Karpas-422 (cell line): ENCODE measurements around the gene TMEM272. TPM values are rescaled to one million over a fixed set of nuclear protein-coding genes. Genes with fewer than 3 reads are reported as not detected.

Experiments used
- DNase-seq: peaks from one replicate; pipeline ENCODE4 v3.0.0-alpha.2; 2015
- H2AFZ ChIP-seq: fragments of 200-600 bp; sonication (generic); 2 replicates; pipeline ENCODE4 v1.6.1; 2014; ENCODE audit warnings: antibody characterized with exemption, low read length, mixed read lengths
- H3K27ac ChIP-seq: fragments of 200-600 bp; sonication (generic); 2 replicates; pipeline ENCODE4 v1.5.1; 2014; ENCODE audit warnings: mild to moderate bottlenecking, low read length, moderate library complexity
- H3K27me3 ChIP-seq: fragments of 200-600 bp; sonication (generic); 2 replicates; pipeline ENCODE4 v1.6.1; 2014; ENCODE audit warnings: low read length, mixed read lengths
- H3K36me3 ChIP-seq: fragments of 200-600 bp; sonication (generic); 2 replicates; pipeline ENCODE4 v1.6.1; 2014; ENCODE audit warnings: low read length, mixed read lengths; ENCODE audit not compliant: insufficient read depth
- H3K4me1 ChIP-seq: fragments of 200-600 bp; sonication (generic); 2 replicates; pipeline ENCODE4 v1.6.1; 2014; ENCODE audit warnings: mild to moderate bottlenecking, low read length, mixed read lengths
- H3K4me2 ChIP-seq: fragments of 200-600 bp; sonication (generic); 2 replicates; pipeline ENCODE4 v1.6.1; 2014; ENCODE audit warnings: low read length, low read depth, mild to moderate bottlenecking; ENCODE audit not compliant: poor library complexity, severe bottlenecking
- H3K4me3 ChIP-seq: fragments of 200-600 bp; sonication (generic); 2 replicates; pipeline ENCODE4 v1.5.1; 2014; ENCODE audit warnings: mild to moderate bottlenecking, antibody characterized with exemption, low read length, mixed read lengths
- H3K79me2 ChIP-seq: fragments of 200-600 bp; sonication (generic); 2 replicates; pipeline ENCODE4 v1.6.1; 2014; ENCODE audit warnings: mild to moderate bottlenecking, low read length, mixed read lengths
- H3K9ac ChIP-seq: fragments of 200-600 bp; sonication (generic); 2 replicates; pipeline ENCODE4 v1.6.0; 2014; ENCODE audit warnings: low read length
- H3K9me2 ChIP-seq: fragments of 200-600 bp; sonication (generic), shearing (Covaris generic); replicated peaks from 2 replicates; pipeline ENCODE4 v1.6.0; 2014; ENCODE audit warnings: mild to moderate bottlenecking, low read length, moderate library complexity; ENCODE audit not compliant: insufficient read depth
- H3K9me3 ChIP-seq: fragments of 300-700, 200-600 bp; sonication (generic); 2 replicates; pipeline ENCODE4 v1.6.1; 2014; ENCODE audit warnings: low read length, mixed read lengths
- H4K20me1 ChIP-seq: fragments of 200-600 bp; sonication (generic); 2 replicates; pipeline ENCODE4 v1.6.1; 2014; ENCODE audit warnings: mild to moderate bottlenecking, antibody characterized with exemption, low read length, low read depth; ENCODE audit not compliant: insufficient read depth
- total RNA-seq: library from RNA; depleted of rRNA; stranded (reverse); fragments of >200 nt; shearing (Covaris generic); gene quantifications from 2 replicates; pipeline ENCODE4 v1.2.3, GENCODE V29; 2014; ENCODE audit warnings: low replicate concordance; rRNA removed

The TMEM272 gene
- 0.15 TPM in 1 of 2 replicates, not detected in the other for total RNA-seq

DNA sequence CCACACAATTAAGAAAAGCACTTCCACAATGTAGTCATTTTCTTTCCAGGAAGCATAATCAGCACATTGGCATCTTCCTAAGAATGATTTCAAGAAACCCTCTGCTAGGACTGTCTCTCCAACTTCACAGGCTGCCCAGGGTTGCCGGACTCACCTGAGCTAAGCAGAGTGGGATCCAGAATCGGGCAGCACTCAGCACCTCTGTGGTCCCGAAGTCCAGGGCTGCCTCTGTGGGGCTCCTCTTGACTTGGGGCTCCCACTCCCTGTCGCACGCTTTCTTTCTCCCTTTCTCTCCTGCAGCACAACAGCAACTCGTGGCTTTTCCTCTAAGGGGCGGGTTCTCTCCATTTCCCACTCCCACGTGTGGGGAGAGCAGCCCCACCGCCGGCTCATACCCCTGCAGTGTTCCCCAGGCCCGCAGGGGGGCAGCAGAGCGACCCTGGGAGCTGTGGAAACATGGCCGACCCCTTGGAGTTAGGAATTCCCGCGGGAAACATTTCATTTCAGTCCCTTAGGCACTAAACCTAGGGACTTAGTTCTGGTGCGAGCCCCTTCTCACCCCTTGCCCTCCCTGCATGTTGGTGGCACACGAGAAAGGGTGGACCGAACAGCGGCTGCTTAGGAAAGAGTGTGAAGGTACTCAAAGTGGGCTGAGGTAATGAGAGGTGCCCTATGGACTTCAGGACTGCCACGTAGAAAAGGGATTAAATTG, at the start of gene TMEM272:
Gene TMEM272, minus strand, starts transcription at position 316 of the 712 bp plus-strand sequence. CDS start 6,647 bp downstream, outside the sequence.
- Histone ChIP-seq H3K4me3 (peak within 1 kb of the TSS; percentile 27; the same call in 1 of the 2 replicates), H2AFZ (peak within 1 kb of the TSS; percentile 39), H3K27me3 (no peaks in the 10 kb centered on the region), H3K27ac (no peak within 1 kb of the TSS), H3K9me3 (no peaks in the 10 kb centered on the region), H3K9me2 (no peaks in the 10 kb centered on the region), H3K4me2 (peak within 1 kb of the TSS; percentile 54), H3K4me1 (peaks cover 37% of the 10 kb centered on the region), H3K36me3 (no peaks in the 10 kb centered on the region), H3K9ac (peak within 1 kb of the TSS; percentile 27; the same call in 1 of the 2 replicates), H4K20me1 (no peaks in the 10 kb centered on the region), H3K79me2 (no peaks in the 10 kb centered on the region)
- DNase-seq: peak; percentile 71

GRCh38 chr13:51894239-51894638, 49.3 kb upstream of the TMEM272 start:
- Histone ChIP-seq H3K27me3 (no peaks in the 10 kb centered on the region), H3K27ac (no peak overlapping the region), H3K79me2 (no peaks in the 10 kb centered on the region), H3K9me3 (no peaks in the 10 kb centered on the region), H3K4me3 (no peak overlapping the region), H2AFZ (no peak overlapping the region), H3K9ac (no peak overlapping the region), H3K4me1 (peaks cover 12% of the 10 kb centered on the region; the same call in 1 of the 2 replicates), H3K9me2 (no peaks in the 10 kb centered on the region), H4K20me1 (no peaks in the 10 kb centered on the region), H3K4me2 (peak overlapping the region; percentile 33), H3K36me3 (no peaks in the 10 kb centered on the region)
- peak; percentile 91 for DNase-seq

- H3K4me2 ChIP-seq: no peak overlapping the region
- H4K20me1 ChIP-seq: no peaks in the 10 kb centered on the region
- DNase-seq: no peak
- H2AFZ ChIP-seq: no peak overlapping the region
- no peaks in the 10 kb centered on the region for H3K79me2 ChIP-seq
- H3K4me1 ChIP-seq: peaks cover 12% of the 10 kb centered on the region; the same call in 1 of the 2 replicates
- H3K4me3 ChIP-seq: no peak overlapping the region
- no peaks in the 10 kb centered on the region for H3K36me3 ChIP-seq
- no peak overlapping the region for H3K27ac ChIP-seq
- H3K9ac ChIP-seq: no peak overlapping the region
- H3K9me2 ChIP-seq: no peaks in the 10 kb centered on the region
- no peaks in the 10 kb centered on the region for H3K27me3 ChIP-seq
- no peaks in the 10 kb centered on the region for H3K9me3 ChIP-seq
Observed at GRCh38 chr13:51892657-51893056, 47.7 kb upstream of the TMEM272 start.

DNA sequence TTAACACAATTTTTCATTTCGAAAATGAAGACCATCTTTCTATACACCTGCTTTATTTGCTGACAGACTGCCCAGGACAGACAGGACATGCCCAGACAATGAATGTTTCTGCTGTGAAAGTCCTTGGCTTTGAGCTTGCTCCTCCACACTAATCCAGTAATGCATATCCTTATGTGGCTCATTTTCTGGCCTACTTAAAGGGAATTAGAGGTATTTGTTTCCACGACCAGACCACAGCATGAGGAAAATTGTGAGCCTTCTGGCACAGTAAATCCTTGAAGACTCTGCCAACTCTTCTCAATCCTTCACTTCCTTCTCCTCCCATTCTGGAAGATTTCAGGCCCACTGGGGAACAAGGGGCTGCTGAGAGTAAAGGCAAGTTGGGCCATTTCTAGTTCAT, 42.5 kb upstream of the TMEM272 start:
- H3K4me1 ChIP-seq: no peaks in the 10 kb centered on the region
- no peak for DNase-seq
- H3K27ac ChIP-seq: no peak overlapping the region
- H3K9me3 ChIP-seq: no peaks in the 10 kb centered on the region
- H3K36me3 ChIP-seq: no peaks in the 10 kb centered on the region
- no peak overlapping the region for H3K4me3 ChIP-seq
- H3K9me2 ChIP-seq: no peaks in the 10 kb centered on the region
- H2AFZ ChIP-seq: no peak overlapping the region
- no peak overlapping the region for H3K4me2 ChIP-seq
- no peaks in the 10 kb centered on the region for H4K20me1 ChIP-seq
- H3K79me2 ChIP-seq: no peaks in the 10 kb centered on the region
- no peaks in the 10 kb centered on the region for H3K27me3 ChIP-seq
- no peak overlapping the region for H3K9ac ChIP-seq

DNA sequence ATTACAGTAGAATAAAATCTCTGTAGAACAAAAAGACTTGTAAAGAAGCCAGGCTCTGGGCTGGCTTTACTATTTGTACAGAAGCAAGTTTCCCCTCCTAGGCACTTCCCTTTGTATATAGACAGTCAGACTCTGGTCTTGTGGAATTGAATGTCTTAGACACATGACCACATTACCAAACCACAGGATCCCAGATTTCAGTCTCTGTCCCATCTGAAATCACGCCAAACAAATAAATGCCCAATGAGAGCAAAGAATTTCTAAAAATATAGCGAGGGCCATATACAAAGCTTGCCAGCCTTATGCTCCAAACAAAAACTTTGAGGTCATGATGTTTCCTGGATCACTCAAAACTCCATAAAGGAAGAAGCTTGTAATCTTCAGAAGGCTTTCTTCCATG, 40.7 kb upstream of the TMEM272 start:
- Histone ChIP-seq H3K9me2 (no peaks in the 10 kb centered on the region), H3K4me1 (no peaks in the 10 kb centered on the region)

GRCh38 chr13:51883226-51883600, 38.2 kb upstream of the TMEM272 start:
- Histone ChIP-seq H2AFZ (no peak overlapping the region), H3K27ac (no peak overlapping the region), H3K4me3 (no peak overlapping the region), H3K9me2 (no peaks in the 10 kb centered on the region), H3K4me2 (no peak overlapping the region), H3K9me3 (no peaks in the 10 kb centered on the region; the same call in 1 of the 2 replicates), H3K4me1 (peaks cover 14% of the 10 kb centered on the region), H3K36me3 (no peaks in the 10 kb centered on the region), H3K27me3 (no peaks in the 10 kb centered on the region), H3K9ac (no peak overlapping the region), H3K79me2 (no peaks in the 10 kb centered on the region), H4K20me1 (no peaks in the 10 kb centered on the region)
- no peak for DNase-seq

More for the DNA sequence above, 40.7 kb upstream of the TMEM272 start:
- Histone ChIP-seq H3K4me2 (no peak overlapping the region), H4K20me1 (no peaks in the 10 kb centered on the region), H3K27ac (no peak overlapping the region), H3K79me2 (no peaks in the 10 kb centered on the region), H3K9me3 (no peaks in the 10 kb centered on the region; the same call in 1 of the 2 replicates), H3K27me3 (no peaks in the 10 kb centered on the region), H3K4me3 (no peak overlapping the region), H3K36me3 (no peaks in the 10 kb centered on the region), H2AFZ (no peak overlapping the region), H3K9ac (no peak overlapping the region)
- DNase-seq: no peak

GRCh38 chr13:51882570-51883225, 37.7 kb upstream of the TMEM272 start:
- Histone ChIP-seq H2AFZ (no peak overlapping the region), H3K9me2 (no peaks in the 10 kb centered on the region), H3K27ac (no peak overlapping the region), H3K4me3 (no peak overlapping the region), H3K4me1 (peaks cover 19% of the 10 kb centered on the region), H3K79me2 (no peaks in the 10 kb centered on the region), H3K27me3 (no peaks in the 10 kb centered on the region), H3K9ac (no peak overlapping the region), H3K9me3 (no peaks in the 10 kb centered on the region; the same call in 1 of the 2 replicates), H4K20me1 (no peaks in the 10 kb centered on the region), H3K4me2 (no peak overlapping the region), H3K36me3 (no peaks in the 10 kb centered on the region)
- DNase-seq: no peak

GRCh38 chr13:51881296-51881695, 36.3 kb upstream of the TMEM272 start:
- no peaks in the 10 kb centered on the region for H3K79me2 ChIP-seq
- no peaks in the 10 kb centered on the region for H3K36me3 ChIP-seq
- no peak overlapping the region for H3K4me3 ChIP-seq
- DNase-seq: no peak
- H3K27me3 ChIP-seq: no peaks in the 10 kb centered on the region
- H3K27ac ChIP-seq: no peak overlapping the region
- no peak overlapping the region for H3K9ac ChIP-seq
- no peak overlapping the region for H2AFZ ChIP-seq
- H3K9me2 ChIP-seq: no peaks in the 10 kb centered on the region
- no peaks in the 10 kb centered on the region; the same call in 1 of the 2 replicates for H3K9me3 ChIP-seq
- no peaks in the 10 kb centered on the region for H4K20me1 ChIP-seq
- H3K4me2 ChIP-seq: no peak overlapping the region
- H3K4me1 ChIP-seq: peaks cover 33% of the 10 kb centered on the region
